K562 (cell line): ENCODE measurements around the gene CRKL. TPM values are rescaled to one million over a fixed set of nuclear protein-coding genes. Genes with fewer than 3 reads are reported as not detected.

Source experiments
- ARID3A ChIP-seq: IDR thresholded peaks from 2 replicates; pipeline ENCODE4 v1.6.1; 2012; ENCODE audit warnings: low read depth, low read length, improper control_type of control experiment, borderline replicate concordance
- CEBPG ChIP-seq, 3 experiments: fragments of 200-800 bp in 1 of 3; sonication (Bioruptor generic) in 1 of 3; sonication (generic) in 1 of 3; formaldehyde crosslinking in 1 of 3; IDR thresholded peaks in 2 of 3; conservative IDR thresholded peaks in 1 of 3; 2 replicates each; pipeline versions ENCODE4 v1.6.1 to v1.8.0; 2016 to 2022; ENCODE audit warnings: missing compliant biosample characterization in 2 of 3, missing genetic modification characterization in 2 of 3, mild to moderate bottlenecking in 1 of 3, missing genetic modification reagents in 1 of 3
- E2F6 ChIP-seq, 2 experiments: IDR thresholded peaks; 2 replicates each; pipeline ENCODE4 v1.6.1; 2011; ENCODE audit warnings: borderline replicate concordance in 1 of 2, control low read depth in 1 of 2, low read depth in 1 of 2, low read length in 1 of 2, mild to moderate bottlenecking in 1 of 2, mixed read lengths in 1 of 2, moderate library complexity in 1 of 2; ENCODE audit not compliant: insufficient read depth in 1 of 2, insufficient read length in 1 of 2, poor library complexity in 1 of 2, severe bottlenecking in 1 of 2; ENCODE audit errors: extremely low read depth in 1 of 2
- GTF2F1 ChIP-seq: IDR thresholded peaks from 2 replicates; pipeline ENCODE4 v1.6.1; 2011; ENCODE audit warnings: low read depth, low read length, improper control_type of control experiment
- KAT2B ChIP-seq: IDR thresholded peaks from one replicate; pipeline ENCODE4 v1.6.1; 2012; ENCODE audit warnings: low read depth, mild to moderate bottlenecking, control low read depth, inconsistent platforms, low read length, moderate library complexity
- RBBP5 ChIP-seq: fragments of 200-600 bp; sonication (generic); IDR thresholded peaks from 2 replicates; pipeline ENCODE4 v1.6.1; 2012; ENCODE audit warnings: borderline replicate concordance, mild to moderate bottlenecking, low read length, control low read depth, inconsistent platforms; ENCODE audit not compliant: insufficient read depth, poor library complexity, severe bottlenecking
- RBFOX2 ChIP-seq: fragments of 200-400 bp; formaldehyde crosslinking; IDR thresholded peaks from 2 replicates; pipeline ENCODE4 v1.6.1; 2017; ENCODE audit warnings: low read depth, mild to moderate bottlenecking, low read length, moderate library complexity
- RFX7 ChIP-seq: fragments of 250-450 bp; sonication (Bioruptor Pico); IDR thresholded peaks from 2 replicates; pipeline ENCODE4 v1.5.1; 2021; ENCODE audit warnings: mild to moderate bottlenecking
- ZC3H11A ChIP-seq: IDR thresholded peaks from 2 replicates; pipeline ENCODE4 v1.6.1; 2012; ENCODE audit warnings: low read depth, low read length, improper control_type of control experiment
- ZFP91 ChIP-seq: sonication (generic); formaldehyde crosslinking; IDR thresholded peaks from 2 replicates; pipeline ENCODE4 v1.8.0; 2022; ENCODE audit warnings: mild to moderate bottlenecking, missing genetic modification reagents
- ZHX1 ChIP-seq: fragments of 150-350 bp; conservative IDR thresholded peaks from 2 replicates; pipeline ENCODE4 v1.6.1; 2014; ENCODE audit warnings: low read length
- ZNF274 ChIP-seq: IDR thresholded peaks from 2 replicates; pipeline ENCODE4 v1.6.1; 2011; ENCODE audit warnings: low read depth, mild to moderate bottlenecking, low read length, moderate library complexity, borderline replicate concordance
- polyA plus RNA-seq, 8 experiments: library from polyadenylated mRNA; depleted of rRNA in 4 of 8; stranded (reverse) in 5 of 8; unstranded in 3 of 8; fragments of >200 nt; fragmentation: Nextera tagmentation in 2 of 8; fragmentation: Illumina TruSeq in 1 of 8; extraction: Ambion mirVana in 2 of 8; extraction: Trizol in 1 of 8; gene quantifications; 2 replicates each; pipeline versions ENCODE4 v1.2.1 to v1.2.3, GENCODE V29; 2011 to 2014; ENCODE audit warnings: inconsistent platforms in 1 of 8, missing spikeins in 1 of 8
- total RNA-seq, 7 experiments: library from RNA; depleted of rRNA in 6 of 7; stranded (reverse); fragments of >200 nt in 6 of 7; fragmentation: Illumina TruSeq in 2 of 7; extraction: Trizol in 2 of 7; gene quantifications; 2 replicates each; pipeline versions ENCODE4 v1.2.1 to v1.2.3, GENCODE V29; 2011 to 2021; ENCODE audit warnings: low replicate concordance in 1 of 7
- TF ChIP-seq, protein P1 (sequence below): fragments of 450-650 bp; formaldehyde crosslinking; IDR thresholded peaks from 2 replicates; pipeline ENCODE4 v1.4.0; 2020; ENCODE audit warnings: mild to moderate bottlenecking, moderate library complexity

Gene CRKL
- total and polyA plus RNA-seq, 9 of the 15 experiments (the other 6 are each of a cell fraction or from before 2014, with no cell fraction given) = 100 to 263 (median 124) TPM

GRCh38 chr22:20916916-20917810 is at the start of gene CRKL (continued):
- TF ChIP-seq, protein P1, sequence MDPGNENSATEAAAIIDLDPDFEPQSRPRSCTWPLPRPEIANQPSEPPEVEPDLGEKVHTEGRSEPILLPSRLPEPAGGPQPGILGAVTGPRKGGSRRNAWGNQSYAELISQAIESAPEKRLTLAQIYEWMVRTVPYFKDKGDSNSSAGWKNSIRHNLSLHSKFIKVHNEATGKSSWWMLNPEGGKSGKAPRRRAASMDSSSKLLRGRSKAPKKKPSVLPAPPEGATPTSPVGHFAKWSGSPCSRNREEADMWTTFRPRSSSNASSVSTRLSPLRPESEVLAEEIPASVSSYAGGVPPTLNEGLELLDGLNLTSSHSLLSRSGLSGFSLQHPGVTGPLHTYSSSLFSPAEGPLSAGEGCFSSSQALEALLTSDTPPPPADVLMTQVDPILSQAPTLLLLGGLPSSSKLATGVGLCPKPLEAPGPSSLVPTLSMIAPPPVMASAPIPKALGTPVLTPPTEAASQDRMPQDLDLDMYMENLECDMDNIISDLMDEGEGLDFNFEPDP (CRISPR knock-in tag) = no peak
- TF ChIP-seq RFX7 (CRISPR knock-in tag) (peak; percentile 39; the same call in 1 of the 2 replicates), ZC3H11A (peak; percentile 98), ZNF274 (peak; percentile 84; the same call in 1 of the 2 replicates), CEBPG (CRISPR knock-in tag; IDR thresholded peaks at IDR 0.05) (no peak), CEBPG (tag; conservative IDR thresholded peaks at IDR 0.05 in 1 of 2, IDR thresholded peaks at IDR 0.05 in 1 of 2) (peak in 1 of 2 experiments; percentile 78; a peak in 2 of 4 replicates), GTF2F1 (peak; percentile 92), RBFOX2 (peak; percentile 99), ZFP91 (peak; percentile 75), ZHX1 (no peak), KAT2B (peak; percentile 99), RBBP5 (peak; percentile 100), E2F6 (IDR thresholded peaks at IDR 0.05; ENCODE audit: borderline replicate concordance in 1 of 2, extremely low read depth in 1 of 2, insufficient read depth in 1 of 2, insufficient read length in 1 of 2, low read depth in 1 of 2, low read length in 1 of 2, poor library complexity in 1 of 2, severe bottlenecking in 1 of 2) (peak; percentile 94), ARID3A (peak; percentile 91; the same call in 1 of the 2 replicates)
